Pancreas (tissue), 10 donors: ENCODE data around the gene NRCAM. TPM values are rescaled to one million over a fixed set of nuclear protein-coding genes. Genes with fewer than 3 reads are reported as not detected.

ENCODE experiments used
- ATAC-seq, 4 donors: fragments of 200-7000 bp; cut with Tn5 transposase; one replicate each; pipeline versions ENCODE4 v1.8.0 to v1.9.1; 2020; ENCODE audit warnings: mild to moderate bottlenecking in 4 of 4, moderate library complexity in 4 of 4
- DNase-seq, 6 donors: peaks; one replicate each; pipeline ENCODE4 v3.0.0-alpha.2; 2020
- FAIRE-seq: peaks from 2 replicates; lab custom pipeline; 2012; peaks lifted over from hg19 to GRCh38; lab: Jason Lieb, UNC
- H3K27ac ChIP-seq, 4 donors: fragments of 200-600 bp; sonication (generic); 1 replicate in 3 of 4; 2 replicates in 1 of 4; pipeline versions ENCODE4 v1.5.0 to v1.8.0; 2020
- H3K27me3 ChIP-seq, 4 donors: fragments of 200-600 bp; one replicate each; pipeline ENCODE4 v1.8.0; 2021
- H3K36me3 ChIP-seq, 3 donors: fragments of 200-600 bp; sonication (generic) in 1 of 3; one replicate each; pipeline versions ENCODE4 v1.5.0 to v1.8.0; 2020 to 2021
- H3K4me1 ChIP-seq, 3 donors: fragments of 200-600 bp; one replicate each; pipeline ENCODE4 v1.8.0; 2021
- H3K4me3 ChIP-seq, 4 donors: fragments of 200-600 bp; sonication (generic) in 2 of 4; one replicate each; pipeline versions ENCODE4 v1.5.0 to v1.8.0; 2020 to 2021
- H3K9me3 ChIP-seq, 4 donors: fragments of 200-600 bp; one replicate each; pipeline ENCODE4 v1.8.0; 2021
- WGBS, 2 donors: extraction: QIAGEN DNeasy Blood & Tissue Kit; methylation state at CpG; one replicate each; pipeline ENCODE4 v1.1.7; 2013; 5-methylcytosine and 5-hydroxymethylcytosine counted together
- intact Hi-C, 3 donors: fragments of 100-400 bp; cut with DNase I; formaldehyde crosslinking; loops; one replicate each; pipeline versions ENCODE4 v1.11.1 to v1.14.2; 2022
- polyA plus RNA-seq, 2 donors: library from polyadenylated mRNA; stranded (reverse); fragments of 200-250 nt; gene quantifications; one replicate each; pipeline ENCODE4 v1.2.3, GENCODE V29; 2013
- total RNA-seq, 6 donors: library from RNA; stranded (reverse); fragmentation: NEBNext Ultra II Directional in 4 of 6; extraction: Animal tissue kit (Norgen Biotek cat#: 25700) in 4 of 6; gene quantifications; one replicate each; pipeline versions ENCODE4 v1.2.1 to v1.2.4, GENCODE V29; 2021 to 2023
- TF ChIP-seq, protein P1 (sequence below), 4 donors: fragments of 200-600 bp; sonication (generic) in 3 of 4; IDR thresholded peaks; one replicate each; pipeline versions ENCODE4 v1.5.0 to v1.8.0; 2021; ENCODE audit warnings: antibody characterized with exemption in 4 of 4
- donor health status: healthy with polysubstance abuse.
- donor health status: DM: no; HTN: no; CAD: no; lungs with moderate emphysema.
- donor health status: DM: no; HTN: no; CAD: no.
- donor health status: control.
- donor health status: control.
- donor health status: Bipolar disorder and iron deficiency.
- donor health status: DM: yes; HTN: yes; CAD: no.
- donor health status: DM: no; HTN: no; CAD: no.
- donor health status: DM: no; HTN: no; CAD: no.
- donor health status: DM: yes; HTN: yes; CAD: no.

The NRCAM gene
- total and polyA plus RNA-seq, 8 donors = 14.1 to 53.6 (median 40.4) TPM

DNA sequence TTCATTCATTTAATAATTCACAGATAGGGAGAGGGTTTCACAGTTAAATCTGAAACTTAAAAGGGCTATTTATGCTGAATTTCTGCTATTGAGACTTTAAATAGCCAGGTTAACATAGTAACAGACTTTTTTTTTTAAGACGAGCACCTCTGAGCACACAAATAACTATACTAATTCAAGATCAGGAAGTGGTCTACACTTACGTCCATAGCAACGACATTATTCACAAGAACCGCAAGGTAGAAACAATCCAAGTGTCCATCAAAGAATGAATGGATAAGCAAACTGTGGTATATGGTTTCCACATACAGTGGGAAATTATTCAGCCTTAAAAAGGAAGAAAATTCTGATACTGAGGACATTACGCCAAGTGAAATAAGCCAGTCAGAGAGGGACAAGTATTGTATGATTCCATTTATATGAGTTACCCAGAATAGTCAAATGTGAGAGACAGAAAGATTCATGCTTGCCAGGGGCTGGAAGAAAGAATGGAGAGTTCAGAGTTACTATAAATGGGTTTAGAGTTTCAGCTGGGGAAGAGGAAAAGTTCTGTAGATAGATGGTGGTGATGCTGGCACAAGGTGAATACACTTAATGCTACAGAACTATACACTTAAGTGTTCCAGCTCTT, 185.7 kb downstream of the NRCAM start:
- FAIRE-seq = no peak

DNA sequence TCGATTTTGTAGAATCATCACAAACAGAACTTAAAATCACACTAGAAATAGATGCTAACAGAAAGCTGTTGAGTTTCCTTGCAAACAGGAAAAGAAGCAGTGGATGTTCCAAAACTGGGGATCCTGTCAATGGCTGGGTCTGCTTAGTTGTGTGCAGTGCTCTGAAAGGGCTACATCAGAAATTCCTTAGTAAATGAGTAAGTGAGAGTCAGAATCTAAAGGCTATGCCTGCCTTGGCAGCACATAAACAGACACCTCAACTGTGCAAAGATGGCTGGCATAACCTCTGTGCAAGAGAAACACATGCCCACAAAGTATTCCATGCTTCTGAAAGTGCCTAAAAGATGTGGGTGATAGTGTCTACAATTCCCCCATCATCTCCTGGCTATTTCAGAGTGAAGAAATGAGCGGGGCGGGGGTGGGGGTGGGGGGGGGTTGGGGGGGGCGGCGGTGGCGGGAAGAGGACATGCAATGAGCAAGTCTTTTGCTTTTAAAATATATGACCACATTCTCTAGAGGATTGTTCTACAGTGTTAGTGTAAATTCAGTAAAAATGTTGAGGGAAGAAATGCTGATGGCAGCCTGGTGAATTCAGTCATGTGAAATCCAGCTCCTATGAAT, 187.9 kb downstream of the NRCAM start:
- Histone ChIP-seq H3K27me3 (no peaks in the 10 kb centered on the region), H3K27ac (no peak overlapping the region), H3K36me3 (no peaks in the 10 kb centered on the region), H3K4me1 (peaks cover 0 to 4% (median 0%) of the 10 kb centered on the region in 3 donors), H3K4me3 (no peak overlapping the region), H3K9me3 (no peaks in the 10 kb centered on the region)
- intact Hi-C loops = no loop called here
- TF ChIP-seq, protein P1, sequence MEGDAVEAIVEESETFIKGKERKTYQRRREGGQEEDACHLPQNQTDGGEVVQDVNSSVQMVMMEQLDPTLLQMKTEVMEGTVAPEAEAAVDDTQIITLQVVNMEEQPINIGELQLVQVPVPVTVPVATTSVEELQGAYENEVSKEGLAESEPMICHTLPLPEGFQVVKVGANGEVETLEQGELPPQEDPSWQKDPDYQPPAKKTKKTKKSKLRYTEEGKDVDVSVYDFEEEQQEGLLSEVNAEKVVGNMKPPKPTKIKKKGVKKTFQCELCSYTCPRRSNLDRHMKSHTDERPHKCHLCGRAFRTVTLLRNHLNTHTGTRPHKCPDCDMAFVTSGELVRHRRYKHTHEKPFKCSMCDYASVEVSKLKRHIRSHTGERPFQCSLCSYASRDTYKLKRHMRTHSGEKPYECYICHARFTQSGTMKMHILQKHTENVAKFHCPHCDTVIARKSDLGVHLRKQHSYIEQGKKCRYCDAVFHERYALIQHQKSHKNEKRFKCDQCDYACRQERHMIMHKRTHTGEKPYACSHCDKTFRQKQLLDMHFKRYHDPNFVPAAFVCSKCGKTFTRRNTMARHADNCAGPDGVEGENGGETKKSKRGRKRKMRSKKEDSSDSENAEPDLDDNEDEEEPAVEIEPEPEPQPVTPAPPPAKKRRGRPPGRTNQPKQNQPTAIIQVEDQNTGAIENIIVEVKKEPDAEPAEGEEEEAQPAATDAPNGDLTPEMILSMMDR (IDR thresholded peaks at IDR 0.05) = no peak
- FAIRE-seq (no peak), DNase-seq (no peak), ATAC-seq (no peak)
- 73 to 80% methylated on average over 3 to 6 of the region's 6 CpGs for WGBS, 2 donors

More for the DNA sequence above, 185.7 kb downstream of the NRCAM start:
- Histone ChIP-seq H3K36me3 (no peaks in the 10 kb centered on the region), H3K4me3 (no peak overlapping the region), H3K9me3 (no peaks in the 10 kb centered on the region), H3K27me3 (no peaks in the 10 kb centered on the region), H3K4me1 (peaks cover 0 to 4% (median 0%) of the 10 kb centered on the region in 3 donors), H3K27ac (no peak overlapping the region)
- intact Hi-C loops = no loop called here
- no peak for ATAC-seq
- TF ChIP-seq, protein P1 (IDR thresholded peaks at IDR 0.05) = no peak
- 63 to 69% methylated on average over 5 of the region's 5 CpGs for WGBS, 2 donors
- no peak for DNase-seq

DNA sequence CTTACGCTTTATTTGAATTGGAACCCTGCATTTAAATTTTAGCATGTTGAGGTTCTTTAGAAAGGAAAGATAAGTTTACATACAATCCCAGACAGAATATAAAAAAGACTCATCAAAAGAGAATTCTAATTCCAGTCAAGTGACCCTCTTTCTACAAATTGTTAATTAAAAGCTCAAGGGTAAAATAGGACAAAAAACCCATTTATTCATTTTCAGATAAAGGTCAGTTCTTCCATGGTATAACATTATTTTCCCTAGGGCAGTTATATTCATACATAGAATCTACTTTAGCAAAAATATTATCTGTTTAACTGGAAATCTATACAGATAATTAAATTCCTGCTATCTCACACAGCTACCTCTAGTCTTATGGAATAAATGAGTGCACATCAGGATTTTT, 188.6 kb downstream of the NRCAM start:
- TF ChIP-seq, protein P1 (IDR thresholded peaks at IDR 0.05) = no peak
- ATAC-seq = no peak
- intact Hi-C loops = no loop called here
- DNase-seq = no peak
- Histone ChIP-seq H3K9me3 (no peaks in the 10 kb centered on the region), H3K4me3 (no peak overlapping the region), H3K27ac (no peak overlapping the region), H3K36me3 (no peaks in the 10 kb centered on the region), H3K27me3 (no peaks in the 10 kb centered on the region), H3K4me1 (peaks cover 0 to 4% (median 0%) of the 10 kb centered on the region in 3 donors)
- 99 to 100% methylated on average over 1 of the region's 1 CpG for WGBS, 2 donors
- no peak for FAIRE-seq

DNA sequence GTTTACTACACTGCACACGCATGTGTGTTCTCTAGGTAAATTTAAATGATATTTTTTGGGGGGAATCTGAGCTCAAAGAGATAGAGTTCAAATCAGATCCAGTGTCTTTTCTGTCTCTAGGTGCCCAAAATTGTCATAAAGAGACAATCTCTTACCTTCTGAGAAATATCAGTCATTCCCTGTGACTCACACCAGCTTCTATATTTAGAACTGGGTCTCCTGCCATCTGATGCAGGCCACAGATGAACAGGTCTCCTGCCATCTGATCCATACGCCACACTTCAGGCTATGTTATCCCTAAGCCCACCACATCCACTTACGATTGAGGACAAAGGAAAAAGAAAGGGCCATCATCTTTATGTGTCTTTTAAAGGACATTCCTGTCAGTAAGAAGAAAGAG, 189.7 kb downstream of the NRCAM start:
- intact Hi-C loops = no loop called here
- Histone ChIP-seq H3K27ac (no peak overlapping the region), H3K4me3 (no peak overlapping the region), H3K27me3 (no peaks in the 10 kb centered on the region), H3K4me1 (peaks cover 0 to 4% (median 0%) of the 10 kb centered on the region in 3 donors), H3K9me3 (no peaks in the 10 kb centered on the region), H3K36me3 (no peaks in the 10 kb centered on the region)
- WGBS, 2 donors = 57 to 70% methylated on average over 3 of the region's 3 CpGs
- FAIRE-seq = no peak
- ATAC-seq = peak; percentile 58 to 80 (median 62)
- no peak for DNase-seq
- TF ChIP-seq, protein P1 (IDR thresholded peaks at IDR 0.05) = no peak

DNA sequence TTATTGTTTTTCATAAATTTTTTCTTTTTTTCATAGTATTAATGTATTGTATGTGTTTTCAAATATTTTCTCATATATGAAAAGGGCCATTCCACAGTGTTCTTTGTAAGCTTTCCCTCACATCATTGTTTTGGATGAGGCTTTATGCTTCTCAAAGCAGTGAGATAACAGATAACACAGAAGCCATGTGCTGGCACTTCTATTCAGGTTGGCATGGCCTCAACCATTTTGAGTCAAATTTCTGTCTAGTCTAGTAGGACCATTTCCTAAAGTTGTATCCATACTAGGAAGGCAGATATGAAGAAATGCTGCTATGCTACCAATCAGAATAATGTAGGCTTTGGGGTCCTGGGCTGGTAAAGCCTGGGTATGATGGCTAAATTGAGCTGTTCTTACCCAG, 190.2 kb downstream of the NRCAM start:
- Histone ChIP-seq H3K27ac (no peak overlapping the region), H3K9me3 (no peaks in the 10 kb centered on the region), H3K4me1 (peaks cover 0 to 4% (median 0%) of the 10 kb centered on the region in 3 donors), H3K4me3 (no peak overlapping the region), H3K27me3 (no peaks in the 10 kb centered on the region), H3K36me3 (no peaks in the 10 kb centered on the region)
- ATAC-seq (no peak), DNase-seq (no peak), FAIRE-seq (no peak)
- intact Hi-C loops = no loop called here
- TF ChIP-seq, protein P1 (IDR thresholded peaks at IDR 0.05) = no peak
